Measurements from ENCODE around the gene SPSB1.

Gene SPSB1

GRCh38 chr1:9360371-9361064 is 67.8 kb downstream of the SPSB1 start:
- no peak for ATAC-seq

GRCh38 chr1:9361630-9362260 is 69.1 kb downstream of the SPSB1 start:
- TF ChIP-seq CSDC2 (CRISPR knock-in tag; IDR thresholded peaks at IDR 0.05) (no peak), ZNF565 (CRISPR knock-in tag; conservative IDR thresholded peaks at IDR 0.05; ENCODE audit: low read depth) (no peak), OSR1 (CRISPR knock-in tag; IDR thresholded peaks at IDR 0.05) (no peak), ZFP30 (CRISPR knock-in tag; IDR thresholded peaks at IDR 0.05) (no peak), TCF4 (CRISPR knock-in tag; IDR thresholded peaks at IDR 0.05; ENCODE audit: borderline replicate concordance) (no peak), TOX (CRISPR knock-in tag; IDR thresholded peaks at IDR 0.05; ENCODE audit: borderline replicate concordance) (no peak)
- no peak for ATAC-seq

More at GRCh38 chr1:9360371-9361064, 67.8 kb downstream of the SPSB1 start:
- no peak for TF ChIP-seq PATZ1 (CRISPR knock-in tag; IDR thresholded peaks at IDR 0.05; ENCODE audit: borderline replicate concordance)
- no peak for TF ChIP-seq CSDC2 (CRISPR knock-in tag; IDR thresholded peaks at IDR 0.05)
- TF ChIP-seq GLIS3 (CRISPR knock-in tag; IDR thresholded peaks at IDR 0.05) = no peak
- TF ChIP-seq POU6F1 (CRISPR knock-in tag; IDR thresholded peaks at IDR 0.05; ENCODE audit: borderline replicate concordance, low read depth) = no peak
- TF ChIP-seq CSRNP3 (CRISPR knock-in tag; IDR thresholded peaks at IDR 0.05) = no peak
- no peak for TF ChIP-seq TSHZ2 (CRISPR knock-in tag; IDR thresholded peaks at IDR 0.05)
- no peak for TF ChIP-seq ZFP30 (CRISPR knock-in tag; IDR thresholded peaks at IDR 0.05)
- TF ChIP-seq TOX (CRISPR knock-in tag; IDR thresholded peaks at IDR 0.05; ENCODE audit: borderline replicate concordance) = no peak
- TF ChIP-seq TCF4 (CRISPR knock-in tag; IDR thresholded peaks at IDR 0.05; ENCODE audit: borderline replicate concordance) = no peak

GRCh38 chr1:9362488-9362887 is 69.8 kb downstream of the SPSB1 start:
- TF ChIP-seq ZNF8 (CRISPR knock-in tag; IDR thresholded peaks at IDR 0.05) (no peak), PPARA (CRISPR knock-in tag; IDR thresholded peaks at IDR 0.05; ENCODE audit: borderline replicate concordance) (no peak), ZFP3 (CRISPR knock-in tag; IDR thresholded peaks at IDR 0.05) (no peak), CREB5 (CRISPR knock-in tag; IDR thresholded peaks at IDR 0.05; ENCODE audit: low read depth) (no peak), SNAI2 (CRISPR knock-in tag; IDR thresholded peaks at IDR 0.05) (no peak), ARNTL (CRISPR knock-in tag; IDR thresholded peaks at IDR 0.05; ENCODE audit: borderline replicate concordance, low read depth) (no peak), ZFP30 (CRISPR knock-in tag; IDR thresholded peaks at IDR 0.05) (no peak), BACH2 (CRISPR knock-in tag; IDR thresholded peaks at IDR 0.05; ENCODE audit: borderline replicate concordance) (no peak), ZNF565 (CRISPR knock-in tag; conservative IDR thresholded peaks at IDR 0.05; ENCODE audit: low read depth) (no peak), ZC3H10 (CRISPR knock-in tag; IDR thresholded peaks at IDR 0.05) (no peak), POU6F1 (CRISPR knock-in tag; IDR thresholded peaks at IDR 0.05; ENCODE audit: borderline replicate concordance, low read depth) (no peak), GLIS3 (CRISPR knock-in tag; IDR thresholded peaks at IDR 0.05) (no peak), OSR1 (CRISPR knock-in tag; IDR thresholded peaks at IDR 0.05) (no peak), CSRNP3 (CRISPR knock-in tag; IDR thresholded peaks at IDR 0.05) (no peak), TOX (CRISPR knock-in tag; IDR thresholded peaks at IDR 0.05; ENCODE audit: borderline replicate concordance) (no peak), ZNF70 (CRISPR knock-in tag; IDR thresholded peaks at IDR 0.05) (no peak), PATZ1 (CRISPR knock-in tag; IDR thresholded peaks at IDR 0.05; ENCODE audit: borderline replicate concordance) (no peak)
- ATAC-seq = no peak
